SKM-1 (cell line): ENCODE data around the gene SBNO2.

Experiments used
- DNase-seq: peaks from one replicate; lab custom pipeline; 2025; ENCODE audit not compliant: unreplicated experiment; lab: John Stamatoyannopoulos, UW

SBNO2 gene

DNA sequence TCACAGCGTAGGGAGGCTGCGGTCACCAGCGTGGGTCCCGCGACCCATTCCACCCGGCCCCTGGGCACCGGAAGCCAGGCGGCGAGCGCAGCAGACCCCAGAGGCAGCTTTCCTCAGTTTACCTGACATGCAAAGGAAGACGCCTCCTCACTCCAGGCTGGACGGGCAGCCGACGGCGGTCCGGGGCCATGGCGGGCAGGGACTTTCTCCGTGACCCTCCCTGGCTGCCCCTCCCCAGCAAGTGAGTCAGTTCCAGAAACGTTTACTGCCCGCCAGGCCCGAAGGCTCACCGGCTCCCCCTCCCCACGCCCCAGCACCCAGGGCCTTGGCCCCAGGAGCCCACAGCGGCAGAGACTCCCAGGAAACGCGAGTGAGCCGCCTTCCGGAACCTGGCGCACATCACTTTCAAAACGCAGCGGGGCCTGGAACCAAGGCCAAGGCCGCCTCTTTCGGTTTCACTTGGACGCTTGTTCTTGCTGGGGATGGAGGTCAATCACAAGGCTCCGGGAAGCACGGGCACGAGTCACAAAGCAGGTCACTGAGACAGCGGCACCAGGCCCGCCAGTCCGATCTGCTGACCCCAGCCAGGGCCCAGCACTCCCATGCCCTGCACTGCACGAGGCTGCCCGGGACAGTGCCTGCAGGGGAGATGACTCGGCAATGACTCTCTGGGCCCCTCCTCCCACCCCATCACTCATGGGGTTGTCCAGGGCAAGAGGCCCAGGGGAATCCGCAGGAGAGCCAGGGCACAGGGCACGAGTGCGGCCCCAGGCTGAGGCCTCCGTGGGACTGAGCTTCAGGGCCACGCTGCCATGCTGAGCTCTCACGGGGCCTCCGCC lies 5.3 kb downstream of the SBNO2 start:
- DNase-seq = no peak

DNA sequence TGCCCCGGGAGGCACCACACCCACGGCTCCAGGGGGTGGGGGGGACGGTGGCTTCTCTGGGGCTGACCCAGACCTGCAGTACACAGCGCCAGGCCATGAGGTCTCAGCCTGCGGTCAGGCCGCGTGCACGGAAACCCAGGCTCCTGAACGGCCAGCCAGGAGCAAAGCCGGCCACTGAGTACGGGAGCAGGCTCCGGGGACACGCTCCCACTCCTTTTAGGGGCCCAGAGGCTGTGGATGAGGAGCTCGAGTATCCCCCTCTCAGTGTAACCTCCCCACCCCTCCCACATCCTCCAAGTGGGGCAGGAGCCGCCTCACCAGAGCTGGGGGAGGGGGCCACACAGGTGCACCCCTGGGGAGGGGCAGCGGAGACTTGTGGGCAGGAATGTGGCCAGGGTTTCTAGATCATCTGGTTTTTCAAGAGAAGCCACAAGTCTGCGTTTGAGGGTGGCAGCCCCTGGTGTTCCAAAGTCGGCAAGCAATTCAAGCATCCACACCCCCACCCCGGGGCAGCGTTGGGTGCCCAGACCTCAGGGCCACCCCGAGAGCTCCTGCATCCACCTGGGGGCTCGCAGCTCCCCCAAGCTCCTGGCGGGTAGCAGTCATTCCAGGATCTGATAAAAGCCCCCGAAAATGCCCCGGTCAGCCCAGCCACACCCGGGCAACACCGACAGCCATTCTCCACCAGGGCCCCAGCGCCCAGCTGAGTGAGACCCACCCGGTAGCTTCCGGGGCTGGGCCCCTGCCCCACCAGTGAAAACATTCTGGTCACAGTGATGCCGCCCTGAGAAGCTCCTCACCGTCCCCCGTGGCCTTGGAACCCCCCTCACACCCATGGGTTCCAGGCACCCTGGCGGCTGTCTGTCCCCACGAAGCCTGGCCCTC lies 6.1 kb downstream of the SBNO2 start:
- DNase-seq = no peak

GRCh38 chr19:1166872-1167573 lies 7.0 kb downstream of the SBNO2 start:
- DNase-seq = no peak

GRCh38 chr19:1164684-1165531 lies 9.2 kb downstream of the SBNO2 start:
- DNase-seq = no peak

DNA sequence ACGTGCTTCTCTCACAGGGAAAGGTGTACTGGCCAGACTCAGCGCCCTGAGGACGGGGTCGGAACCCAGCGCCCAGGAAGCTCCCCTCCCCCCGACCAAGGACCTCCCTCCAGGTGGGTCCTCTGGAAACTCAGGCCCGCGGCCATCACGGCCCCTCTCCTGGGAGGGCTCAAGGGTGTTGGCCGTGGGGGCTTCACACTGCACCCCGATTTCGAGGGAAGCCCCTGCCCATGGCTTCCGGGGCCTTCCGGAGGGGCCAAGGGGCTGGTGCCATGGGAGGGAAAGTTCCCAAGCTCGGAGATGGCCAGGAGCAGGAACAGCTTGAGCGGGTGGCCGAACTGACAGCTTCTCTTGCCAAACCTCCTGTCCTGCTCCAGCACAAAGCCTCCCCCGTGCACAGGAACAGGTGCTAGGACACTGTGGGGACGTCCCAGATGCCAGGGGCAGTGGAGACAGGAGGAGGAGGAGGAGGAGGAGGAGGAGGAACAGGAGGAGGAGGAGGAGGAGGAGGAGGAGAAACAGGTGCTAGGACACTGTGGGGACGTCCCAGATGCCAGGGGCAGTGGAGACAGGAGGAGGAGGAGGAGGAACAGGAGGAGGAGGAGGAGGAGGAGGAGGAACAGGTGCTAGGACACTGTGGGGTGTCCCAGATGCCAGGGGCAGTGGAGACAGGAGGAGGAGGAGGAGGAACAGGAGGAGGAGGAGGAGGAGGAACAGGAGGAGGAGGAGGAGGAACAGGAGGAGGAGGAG lies 10.0 kb downstream of the SBNO2 start:
- no peak for DNase-seq

DNA sequence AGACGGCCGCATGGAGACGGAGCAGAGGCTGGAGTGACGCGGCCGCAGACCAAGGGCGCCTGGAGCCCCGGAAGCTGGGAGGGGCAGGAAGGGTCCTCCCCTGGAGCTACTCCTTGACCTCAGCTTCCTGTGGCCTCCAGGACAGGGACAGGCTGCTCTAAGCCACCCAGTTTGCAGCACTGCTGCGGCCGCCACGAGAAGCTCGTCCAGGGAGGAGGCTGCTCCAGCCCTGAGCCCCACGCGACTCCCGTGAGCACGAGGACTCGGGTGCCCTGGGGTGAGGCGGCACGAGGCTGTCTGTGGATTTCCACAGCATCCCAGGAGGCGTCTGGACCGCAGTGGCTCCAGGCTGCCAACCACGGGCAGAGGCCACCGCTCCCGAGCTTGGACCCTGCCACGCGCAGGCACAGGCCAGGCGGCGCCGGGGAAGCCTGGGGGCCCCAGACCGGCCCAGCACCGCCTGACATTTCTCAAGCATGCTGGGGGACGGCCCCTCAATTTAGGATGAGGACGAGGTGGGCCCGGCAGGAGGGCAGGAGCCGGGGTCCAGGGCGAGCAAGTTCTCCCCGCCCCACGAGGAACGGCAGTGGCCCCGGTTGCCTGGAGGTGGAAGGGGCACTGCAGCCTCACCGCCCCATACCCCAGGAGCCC lies 10.7 kb downstream of the SBNO2 start:
- no peak for DNase-seq

DNA sequence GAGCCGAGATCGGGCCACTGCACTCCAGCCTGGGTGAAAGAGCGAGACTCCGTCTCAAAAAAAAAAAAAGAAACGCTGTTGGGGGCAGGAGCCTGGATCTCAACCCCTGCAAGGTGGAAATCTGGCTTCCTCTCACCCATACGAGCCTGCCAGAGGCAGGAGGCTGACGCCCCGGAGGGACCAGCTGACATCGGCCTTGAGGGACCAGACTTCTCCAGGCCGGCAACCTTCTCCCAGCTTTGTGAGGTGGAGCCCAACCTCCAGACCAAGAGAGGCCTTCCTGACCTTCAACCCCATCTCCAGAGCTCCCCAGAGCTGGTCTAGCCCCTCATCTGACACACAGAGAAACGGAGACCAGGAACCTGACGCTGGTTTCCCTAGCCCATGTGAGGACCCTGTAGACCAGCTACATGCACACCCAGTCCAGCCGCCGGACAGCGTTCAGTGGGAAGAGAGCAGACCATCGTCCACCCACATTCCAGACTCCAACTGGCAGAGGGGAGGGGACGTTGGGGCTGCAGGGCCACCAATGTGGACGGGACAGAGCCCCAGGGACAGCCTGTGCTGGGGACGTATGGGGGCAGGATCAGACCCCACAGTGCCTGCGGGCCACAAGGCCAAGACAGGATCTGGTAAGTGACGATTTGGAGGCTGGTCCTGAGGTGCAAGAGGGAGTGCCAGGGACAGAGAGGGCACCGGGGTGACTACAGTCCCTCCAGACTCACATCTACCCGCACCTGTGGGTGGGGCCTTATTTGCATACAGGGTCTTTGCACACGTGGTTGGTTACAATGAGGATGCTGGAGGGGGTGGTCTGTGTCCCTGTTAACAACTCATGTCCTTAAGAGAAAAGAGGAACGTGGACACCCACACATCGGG lies 11.4 kb downstream of the SBNO2 start:
- no peak for DNase-seq

DNA sequence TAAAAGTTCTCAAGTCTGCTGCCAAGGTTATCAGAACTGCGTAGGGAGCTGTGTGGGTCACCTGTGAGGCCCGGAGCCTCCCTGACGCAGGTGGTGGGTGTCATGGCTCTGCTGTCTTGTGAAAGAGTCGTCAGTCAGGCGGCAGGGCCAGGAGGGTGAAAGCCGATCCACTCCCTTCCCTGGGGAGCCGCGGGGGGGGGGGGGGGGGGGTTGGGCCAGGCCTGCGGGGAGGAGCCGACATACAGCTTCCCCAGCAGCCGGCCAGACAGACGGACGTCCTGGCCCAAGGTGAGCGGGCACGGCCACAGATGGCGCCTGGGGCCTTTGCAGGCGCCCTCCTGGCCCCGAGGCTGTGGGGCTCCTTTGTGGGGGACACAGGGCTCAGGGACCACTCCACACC lies 12.4 kb downstream of the SBNO2 start:
- no peak for DNase-seq

GRCh38 chr19:1159864-1160595 lies 14.0 kb downstream of the SBNO2 start:
- no peak for DNase-seq

DNA sequence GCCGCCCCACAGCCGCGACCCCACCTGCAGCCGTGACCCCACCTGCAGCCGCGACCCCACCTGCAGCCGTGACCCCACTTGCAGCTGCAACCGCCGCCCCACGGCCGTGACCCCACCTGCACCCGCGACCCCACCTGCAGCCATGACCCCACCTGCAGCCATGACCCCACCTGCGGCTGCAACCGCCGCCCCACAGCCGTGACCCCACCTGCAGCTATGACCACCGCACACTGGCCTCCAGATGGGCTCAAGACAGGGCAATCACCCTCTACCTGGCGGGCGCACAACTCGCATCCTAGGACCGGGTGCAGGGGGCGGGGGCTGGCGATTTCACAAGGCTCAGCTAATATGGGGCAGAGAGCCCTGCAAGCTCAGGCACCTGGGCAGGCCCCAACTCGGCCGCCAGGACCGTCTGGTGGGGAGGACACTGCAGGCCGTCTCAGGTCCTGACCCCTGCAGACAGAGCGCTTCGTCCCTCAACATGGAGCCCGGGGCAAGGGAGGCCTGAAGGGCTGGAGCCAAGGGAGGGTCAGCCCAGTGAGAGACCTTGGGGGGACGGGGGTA lies 15.1 kb downstream of the SBNO2 start:
- no peak for DNase-seq

DNA sequence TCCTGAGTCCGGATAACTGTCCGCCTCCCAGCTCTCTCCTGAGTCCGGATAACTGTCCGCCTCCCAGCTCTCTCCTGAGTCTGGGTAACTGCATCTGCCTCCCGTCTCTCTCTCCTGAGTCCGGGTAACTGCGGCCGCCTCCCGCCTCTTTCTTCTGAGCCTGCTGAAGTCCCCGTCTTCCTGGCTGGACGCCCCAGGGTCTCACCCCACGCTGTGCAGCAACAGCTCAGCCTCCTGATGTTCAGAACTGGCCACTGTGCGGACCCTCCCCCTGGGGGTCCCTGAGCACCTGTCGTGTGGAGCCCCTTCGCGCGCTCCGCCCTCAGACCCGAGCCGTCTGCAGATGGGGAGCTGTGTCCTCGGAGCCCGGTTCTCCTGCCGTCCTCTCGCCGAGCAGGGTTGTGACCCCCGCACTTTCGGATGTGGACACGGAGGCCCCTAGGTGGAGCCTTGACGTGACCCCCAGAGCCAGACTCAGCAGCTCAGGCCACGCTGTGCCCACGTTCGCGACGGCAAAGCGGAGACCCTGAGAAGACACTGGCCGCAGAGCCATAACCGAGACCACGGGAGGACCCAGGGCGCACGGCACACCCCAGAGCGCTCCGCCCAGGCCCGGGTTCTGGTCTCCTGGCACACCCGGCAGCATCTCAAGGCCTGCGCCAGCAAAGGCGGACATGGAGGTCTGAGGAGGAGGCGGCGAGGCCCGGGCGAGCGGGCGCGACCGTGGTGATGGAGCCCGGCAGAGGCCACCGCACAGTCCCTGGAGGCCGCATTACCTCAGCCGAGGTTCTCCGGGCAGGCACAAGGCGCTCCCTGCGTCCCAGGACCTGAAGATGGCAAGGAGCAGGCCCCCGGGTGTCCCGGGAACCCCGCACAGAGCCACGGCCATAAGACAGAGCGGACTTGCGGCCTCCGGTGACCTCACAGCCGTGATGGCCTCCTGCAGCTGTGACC lies 15.9 kb downstream of the SBNO2 start:
- DNase-seq = no peak

DNA sequence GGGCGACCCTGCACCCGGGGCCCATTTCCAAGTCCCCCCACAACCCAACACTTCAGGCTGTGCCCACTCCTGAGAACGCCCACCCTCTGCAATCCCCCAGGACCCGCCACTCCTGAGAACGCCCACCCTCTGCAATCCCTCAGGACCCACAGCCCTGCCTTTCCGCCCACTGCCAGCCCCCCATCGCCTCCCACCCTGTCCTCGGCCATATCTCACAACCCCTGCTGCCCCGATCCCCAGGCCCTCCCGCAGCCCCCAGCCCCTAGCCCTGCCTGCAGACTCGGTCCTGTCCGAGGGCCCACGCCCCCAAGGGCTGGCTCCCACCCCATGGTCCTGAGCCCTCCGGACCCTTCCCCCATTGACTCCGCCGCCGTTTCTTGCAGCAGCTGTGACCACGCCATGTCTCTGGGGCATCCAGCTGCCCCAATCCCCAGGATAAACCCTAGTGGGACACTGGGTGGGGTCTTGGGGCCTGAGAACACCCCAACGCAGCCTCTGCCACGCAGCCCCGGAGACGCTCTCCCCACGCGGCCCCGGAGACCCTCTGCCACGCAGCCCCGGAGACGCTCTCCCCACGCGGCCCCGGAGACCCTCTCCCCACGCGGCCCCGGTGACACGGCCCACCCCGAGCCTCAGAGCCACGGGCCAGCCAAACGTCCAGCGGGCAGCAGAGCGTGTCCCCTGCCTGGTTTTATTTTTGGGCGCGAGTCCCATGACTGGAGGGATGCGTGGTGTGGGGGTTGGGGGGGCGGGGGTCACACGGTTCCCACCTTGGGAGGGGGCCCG lies 17.0 kb downstream of the SBNO2 start:
- no peak for DNase-seq

GRCh38 chr19:1156305-1156801 lies 17.7 kb downstream of the SBNO2 start:
- no peak for DNase-seq

GRCh38 chr19:1155352-1156304 lies 18.4 kb downstream of the SBNO2 start:
- no peak for DNase-seq
